HG03095 (cell line): Measurements from ENCODE around the gene ATOSB.
A peak's percentile ranks its signal among the peaks of the same experiment; 100 is the strongest.

Source experiments
- ATAC-seq: cut with Tn5 transposase; IDR thresholded peaks from one replicate; pipeline ENCODE4 v1.9.1; 2021; ENCODE audit warnings: moderate library complexity; ENCODE audit not compliant: unreplicated experiment

The ATOSB gene

GRCh38 chr9:35089434-35089833 lies 26.2 kb downstream of the ATOSB start:
- no peak for ATAC-seq

- no peak for ATAC-seq
Observed at GRCh38 chr9:35085078-35085477, 30.6 kb downstream of the ATOSB start.

- ATAC-seq, result peak; percentile 89
Observed at GRCh38 chr9:35079426-35080341, 36.0 kb downstream of the ATOSB start, which contains the start of gene FANCG. TSS of gene FANCG (minus strand) at chr9:35079942. CDS start at chr9:35079524, 418 bp downstream.

GRCh38 chr9:35079041-35079425 lies 36.6 kb downstream of the ATOSB start:
- no peak for ATAC-seq

GRCh38 chr9:35078066-35078465 lies 37.6 kb downstream of the ATOSB start:
- ATAC-seq, result no peak

- no peak for ATAC-seq
Observed at GRCh38 chr9:35076848-35077247, 38.8 kb downstream of the ATOSB start.

- no peak for ATAC-seq
Observed at GRCh38 chr9:35075358-35075757, 40.3 kb downstream of the ATOSB start.

- no peak for ATAC-seq
Observed at GRCh38 chr9:35074791-35075190, 40.9 kb downstream of the ATOSB start.

- ATAC-seq, result no peak
Observed at GRCh38 chr9:35074141-35074540, 41.5 kb downstream of the ATOSB start.

GRCh38 chr9:35073279-35073612 lies 42.4 kb downstream of the ATOSB start:
- ATAC-seq, result no peak

GRCh38 chr9:35072461-35073278 lies 43.0 kb downstream of the ATOSB start, which contains the start of gene VCP:
TSS of gene VCP (minus strand) at chr9:35072625. CDS start at chr9:35072353, 272 bp downstream.
- ATAC-seq, result peak; percentile 81

GRCh38 chr9:35071814-35072460 lies 43.7 kb downstream of the ATOSB start:
- ATAC-seq, result peak; percentile 47

GRCh38 chr9:35070823-35071813 lies 44.5 kb downstream of the ATOSB start:
- ATAC-seq, result no peak

- no peak for ATAC-seq
Observed at GRCh38 chr9:35069020-35069419, 46.6 kb downstream of the ATOSB start.

- no peak for ATAC-seq
Observed at GRCh38 chr9:35067056-35067455, 48.6 kb downstream of the ATOSB start.

- ATAC-seq, result no peak
Observed at GRCh38 chr9:35060548-35061207, 55.0 kb downstream of the ATOSB start.

- no peak for ATAC-seq
Observed at GRCh38 chr9:35059438-35059837, 56.2 kb downstream of the ATOSB start.

GRCh38 chr9:35057271-35057620 lies 58.4 kb downstream of the ATOSB start:
- ATAC-seq, result no peak

GRCh38 chr9:35056571-35057270 lies 58.9 kb downstream of the ATOSB start:
- ATAC-seq, result no peak
